Retinal pigment epithelial cell (primary cell): ENCODE measurements around the gene GON7.
"Not testable (repeated sequence)": the region's sequence is repeated elsewhere in the genome, so short reads cannot be mapped to it uniquely, and the experiment has no call there.

Experiments used
- DNase-seq: peaks from one replicate; pipeline ENCODE4 v3.0.0-alpha.2; 2010; ENCODE audit warnings: low read depth
- H3K4me3 ChIP-seq: 2 replicates; pipeline ENCODE4 v1.5.1; 2011; ENCODE audit warnings: mild to moderate bottlenecking, low read length, control low read depth, moderate library complexity
- TF ChIP-seq, protein P1 (sequence below): conservative IDR thresholded peaks from 2 replicates; pipeline ENCODE4 v1.5.1; 2011; ENCODE audit warnings: low read depth, low read length, control low read depth, inconsistent platforms

Gene GON7

DNA sequence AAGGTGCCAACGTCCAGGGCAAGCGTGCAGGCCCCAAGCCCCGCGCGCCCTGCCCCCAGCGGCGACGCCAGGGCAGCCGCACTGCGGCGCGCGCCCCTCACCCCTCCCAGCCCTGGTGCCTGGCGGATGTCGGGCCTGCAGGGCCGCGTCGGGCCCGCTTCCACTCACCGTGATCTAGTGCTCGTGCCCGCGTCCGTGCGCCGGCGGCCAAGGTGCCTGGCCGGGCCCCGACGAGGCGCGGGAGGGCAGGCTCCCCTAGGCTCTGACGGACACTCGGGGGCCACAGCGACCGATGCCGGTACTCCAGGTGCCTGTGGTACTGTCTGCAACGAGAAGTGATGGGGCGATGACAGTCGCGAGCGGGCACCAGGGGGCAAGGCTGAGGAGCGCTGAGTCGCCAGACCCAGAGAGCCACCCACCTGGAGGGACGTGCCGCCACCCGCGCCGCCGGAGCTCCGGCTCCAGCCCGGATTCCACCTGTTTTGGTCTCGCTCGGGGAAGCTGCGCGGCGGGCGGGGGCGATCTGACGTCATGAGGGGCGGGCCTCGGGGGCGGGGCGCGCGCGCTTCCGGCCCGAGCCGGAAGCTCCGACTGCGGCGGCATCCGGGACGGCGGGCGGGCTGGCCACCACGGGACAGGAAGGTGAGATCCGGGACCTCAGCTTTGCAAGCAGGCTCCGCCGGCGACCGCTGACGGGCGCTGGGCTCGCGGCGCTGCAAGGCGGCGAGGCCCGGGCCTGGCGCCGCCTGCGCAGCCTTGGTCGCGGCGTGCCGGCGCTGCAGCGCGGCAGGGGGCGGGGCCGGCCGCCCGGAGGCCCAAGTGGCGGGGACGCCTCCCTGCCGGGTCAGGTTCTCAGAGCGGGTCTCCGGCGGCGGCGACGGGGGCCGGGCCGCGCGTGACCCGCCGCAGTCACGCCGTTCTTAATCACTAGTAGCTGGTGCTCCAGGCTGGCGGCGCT, 22.2 kb downstream of the GON7 start, which contains the start of the genes LYSET and MOAP1:
TSS of gene LYSET (plus strand) at position 927 of the 958 bp plus-strand sequence. CDS start 89 bp downstream, outside the sequence.
TSS of gene MOAP1 (minus strand) at position 507 of the 958 bp plus-strand sequence. CDS start 655 bp downstream, outside the sequence.
- DNase-seq: peak; percentile 74
- H3K4me3 ChIP-seq: peak within 1 kb of the TSS; percentile 96
- TF ChIP-seq, protein P1, sequence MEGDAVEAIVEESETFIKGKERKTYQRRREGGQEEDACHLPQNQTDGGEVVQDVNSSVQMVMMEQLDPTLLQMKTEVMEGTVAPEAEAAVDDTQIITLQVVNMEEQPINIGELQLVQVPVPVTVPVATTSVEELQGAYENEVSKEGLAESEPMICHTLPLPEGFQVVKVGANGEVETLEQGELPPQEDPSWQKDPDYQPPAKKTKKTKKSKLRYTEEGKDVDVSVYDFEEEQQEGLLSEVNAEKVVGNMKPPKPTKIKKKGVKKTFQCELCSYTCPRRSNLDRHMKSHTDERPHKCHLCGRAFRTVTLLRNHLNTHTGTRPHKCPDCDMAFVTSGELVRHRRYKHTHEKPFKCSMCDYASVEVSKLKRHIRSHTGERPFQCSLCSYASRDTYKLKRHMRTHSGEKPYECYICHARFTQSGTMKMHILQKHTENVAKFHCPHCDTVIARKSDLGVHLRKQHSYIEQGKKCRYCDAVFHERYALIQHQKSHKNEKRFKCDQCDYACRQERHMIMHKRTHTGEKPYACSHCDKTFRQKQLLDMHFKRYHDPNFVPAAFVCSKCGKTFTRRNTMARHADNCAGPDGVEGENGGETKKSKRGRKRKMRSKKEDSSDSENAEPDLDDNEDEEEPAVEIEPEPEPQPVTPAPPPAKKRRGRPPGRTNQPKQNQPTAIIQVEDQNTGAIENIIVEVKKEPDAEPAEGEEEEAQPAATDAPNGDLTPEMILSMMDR: no peak

DNA sequence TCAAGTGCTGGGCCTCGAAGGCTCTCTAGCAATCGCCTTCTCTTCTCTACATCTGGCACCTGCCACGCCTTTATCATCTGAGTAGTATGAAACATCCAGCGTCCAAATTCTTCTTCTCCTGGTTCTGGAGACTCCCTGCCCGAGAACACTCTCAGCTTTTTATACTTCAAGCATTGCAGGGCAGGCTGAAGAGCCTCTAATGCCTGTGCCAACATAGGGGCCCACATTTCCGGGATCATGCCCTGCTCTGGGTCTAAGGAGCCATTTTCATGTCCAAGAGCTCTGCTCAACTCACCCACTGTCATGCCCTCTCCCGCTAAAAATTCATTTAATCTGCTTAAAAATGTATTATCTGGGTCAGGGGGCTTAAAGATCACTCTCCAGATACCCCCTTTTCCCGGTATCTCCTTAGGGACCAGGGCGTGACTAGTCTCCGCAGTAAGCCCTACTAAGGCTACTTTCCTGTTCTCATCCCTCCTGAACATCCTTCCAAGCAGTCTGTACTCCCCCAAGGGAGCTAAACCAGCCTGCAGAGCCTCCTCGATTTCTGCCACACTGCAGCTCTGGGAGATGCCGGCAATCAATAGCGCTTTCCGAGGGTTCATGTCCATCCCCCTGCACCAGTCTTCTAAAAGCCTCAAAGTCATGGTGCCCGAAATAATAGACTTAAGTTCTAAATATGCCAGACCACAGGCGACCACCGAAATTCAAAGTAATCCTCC, 23.1 kb downstream of the GON7 start:
- DNase-seq: no peak
- TF ChIP-seq, protein P1: no peak

DNA sequence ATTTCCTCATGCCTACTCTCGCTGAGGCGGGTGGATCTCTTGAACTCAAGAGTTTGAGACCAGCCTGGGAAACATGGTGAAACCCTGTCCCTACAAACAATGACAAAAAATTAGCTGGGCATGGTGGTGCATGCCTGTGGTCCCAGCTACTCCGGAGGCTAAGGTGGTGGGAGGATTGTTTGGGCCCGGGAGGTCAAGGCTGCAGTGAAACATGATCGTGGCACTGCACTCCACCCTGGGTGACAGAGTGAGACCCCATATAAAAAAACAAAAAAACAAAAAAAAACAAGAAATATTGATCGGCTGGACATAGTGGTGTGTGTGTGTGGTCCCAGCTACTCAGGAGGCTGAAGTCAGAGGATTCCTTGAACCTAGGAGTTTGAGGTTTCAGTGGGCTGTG, 31.4 kb downstream of the GON7 start:
- TF ChIP-seq, protein P1: no peak
- DNase-seq: no peak
- no peak overlapping the region for H3K4me3 ChIP-seq

More for the DNA sequence above, 23.1 kb downstream of the GON7 start:
- peak overlapping the region; percentile 96 for H3K4me3 ChIP-seq

DNA sequence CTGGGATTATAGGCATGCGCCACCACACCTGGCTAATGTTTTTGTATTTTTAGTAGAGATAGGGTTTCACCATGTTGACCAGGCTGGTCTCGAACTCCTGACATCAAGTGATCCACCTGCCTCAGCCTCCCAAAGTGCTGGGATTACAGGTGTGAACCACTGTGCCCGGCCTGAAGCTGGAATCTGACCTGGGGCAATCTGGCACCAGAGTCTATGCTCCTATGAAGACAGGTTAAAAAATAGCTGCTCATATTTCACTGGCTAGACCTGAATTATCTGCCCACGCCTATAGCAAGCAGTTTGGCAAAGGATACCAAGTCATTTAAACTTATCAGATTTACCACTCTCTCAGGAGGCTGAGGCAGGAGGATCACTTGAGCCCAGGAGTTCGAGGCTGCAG, 32.1 kb downstream of the GON7 start:
- not testable (repeated sequence) for DNase-seq

DNA sequence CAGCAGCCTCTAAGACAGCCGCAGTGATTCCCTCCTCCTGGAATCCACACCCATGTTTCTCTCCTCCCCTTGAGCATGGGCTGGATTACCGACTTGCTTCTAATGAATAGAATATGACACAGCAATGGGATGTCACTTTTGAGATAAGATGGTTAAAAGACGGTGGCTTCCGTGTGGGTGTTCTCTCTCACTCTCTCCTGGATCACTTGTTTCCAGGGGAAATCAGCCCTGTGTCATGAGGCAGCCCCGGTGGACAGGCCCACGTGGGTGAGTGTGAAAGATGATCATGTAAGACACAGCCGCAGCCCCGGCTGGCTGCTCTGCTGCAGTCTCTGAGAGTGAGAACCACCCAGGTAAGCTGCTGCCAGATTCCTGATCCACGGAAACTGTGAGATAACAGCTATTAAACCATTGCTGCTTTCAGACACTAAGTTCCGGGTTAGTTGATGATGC, 32.9 kb downstream of the GON7 start:
- TF ChIP-seq, protein P1: no peak

More for the DNA sequence above, 32.1 kb downstream of the GON7 start:
- not testable (repeated sequence) for H3K4me3 ChIP-seq

DNA sequence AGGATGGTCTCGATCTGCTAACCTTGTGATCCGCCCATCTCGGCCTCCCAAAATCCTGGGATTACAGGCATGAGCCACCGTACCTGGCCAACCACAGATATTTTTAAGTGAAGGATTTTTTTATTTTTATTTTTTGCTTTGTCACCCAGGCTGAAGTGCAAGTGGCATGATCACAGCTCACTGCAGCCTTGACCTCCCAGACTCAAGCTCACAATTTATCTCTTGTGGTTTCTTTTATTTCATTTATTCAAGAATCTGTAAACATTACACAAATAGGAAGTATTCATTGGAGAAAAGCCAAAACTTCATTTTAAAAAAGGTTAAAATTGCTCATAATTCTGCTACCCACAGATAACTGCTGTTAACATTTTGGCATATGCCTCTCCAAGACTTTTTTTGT, 35.5 kb downstream of the GON7 start:
- TF ChIP-seq, protein P1: no peak
- H3K4me3 ChIP-seq: no peak overlapping the region
- DNase-seq: no peak

More for the DNA sequence above, 32.9 kb downstream of the GON7 start:
- no peak overlapping the region for H3K4me3 ChIP-seq
- no peak for DNase-seq

DNA sequence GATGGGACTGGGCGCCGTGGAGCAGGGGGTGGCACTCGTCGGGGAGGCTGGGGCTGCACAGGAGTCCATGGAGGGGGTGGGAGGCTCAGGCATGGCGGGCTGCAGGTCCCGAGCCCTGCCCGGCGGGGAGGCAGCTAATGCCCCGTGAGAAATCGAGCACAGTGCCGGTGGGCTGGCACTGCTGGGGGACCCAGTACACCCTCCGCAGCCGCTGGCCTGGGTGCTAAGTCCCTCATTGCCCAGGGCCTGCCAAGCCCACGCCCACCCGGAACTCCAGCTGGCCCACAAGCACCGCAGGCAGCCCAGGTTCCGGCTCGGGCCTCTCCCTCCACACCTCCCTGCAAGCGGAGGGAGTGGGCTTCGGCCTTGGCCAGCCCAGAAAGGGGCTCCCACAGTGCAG, 36.7 kb downstream of the GON7 start:
- not testable (repeated sequence) for H3K4me3 ChIP-seq, DNase-seq

DNA sequence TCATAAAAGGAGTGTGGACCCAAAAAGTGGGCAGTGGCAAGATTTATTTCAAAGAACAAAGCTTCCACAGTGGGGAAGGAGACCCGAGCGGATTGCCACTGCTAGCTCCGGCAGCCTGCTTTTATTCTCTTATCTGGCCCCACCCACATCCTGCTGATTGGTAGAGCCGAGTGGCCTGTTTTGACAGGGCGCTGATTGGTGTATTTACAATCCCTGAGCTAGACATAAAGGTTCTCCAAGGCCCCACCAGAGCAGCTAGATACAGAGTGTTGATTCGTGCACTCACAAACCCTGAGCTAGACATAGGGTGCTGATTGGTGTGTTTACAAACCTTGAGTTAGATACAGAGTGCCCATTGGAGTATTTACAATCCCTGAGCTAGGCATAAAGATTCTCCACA, 37.2 kb downstream of the GON7 start:
- not testable (repeated sequence) for DNase-seq

DNA sequence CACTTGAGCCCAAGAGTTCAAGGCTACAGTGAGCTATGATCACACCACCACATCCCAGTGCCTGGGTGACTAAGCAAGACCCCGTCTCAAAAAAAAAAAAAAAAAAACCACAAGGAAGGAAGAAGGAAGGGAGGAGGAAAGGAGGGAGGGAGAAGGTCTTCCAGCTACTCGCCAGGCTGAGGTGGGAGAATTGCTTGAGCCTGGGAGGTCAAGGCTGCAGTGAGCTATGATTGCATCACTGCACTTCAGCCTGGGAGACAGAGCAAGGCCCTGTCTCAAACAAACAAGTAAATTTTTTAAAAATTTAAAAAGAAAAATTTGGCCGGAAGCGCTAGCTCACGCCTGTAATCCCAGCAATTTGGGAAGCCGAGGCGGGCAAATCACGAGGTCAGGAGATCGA, 38.3 kb downstream of the GON7 start:
- not testable (repeated sequence) for H3K4me3 ChIP-seq, DNase-seq

More for the DNA sequence above, 37.2 kb downstream of the GON7 start:
- not testable (repeated sequence) for H3K4me3 ChIP-seq

DNA sequence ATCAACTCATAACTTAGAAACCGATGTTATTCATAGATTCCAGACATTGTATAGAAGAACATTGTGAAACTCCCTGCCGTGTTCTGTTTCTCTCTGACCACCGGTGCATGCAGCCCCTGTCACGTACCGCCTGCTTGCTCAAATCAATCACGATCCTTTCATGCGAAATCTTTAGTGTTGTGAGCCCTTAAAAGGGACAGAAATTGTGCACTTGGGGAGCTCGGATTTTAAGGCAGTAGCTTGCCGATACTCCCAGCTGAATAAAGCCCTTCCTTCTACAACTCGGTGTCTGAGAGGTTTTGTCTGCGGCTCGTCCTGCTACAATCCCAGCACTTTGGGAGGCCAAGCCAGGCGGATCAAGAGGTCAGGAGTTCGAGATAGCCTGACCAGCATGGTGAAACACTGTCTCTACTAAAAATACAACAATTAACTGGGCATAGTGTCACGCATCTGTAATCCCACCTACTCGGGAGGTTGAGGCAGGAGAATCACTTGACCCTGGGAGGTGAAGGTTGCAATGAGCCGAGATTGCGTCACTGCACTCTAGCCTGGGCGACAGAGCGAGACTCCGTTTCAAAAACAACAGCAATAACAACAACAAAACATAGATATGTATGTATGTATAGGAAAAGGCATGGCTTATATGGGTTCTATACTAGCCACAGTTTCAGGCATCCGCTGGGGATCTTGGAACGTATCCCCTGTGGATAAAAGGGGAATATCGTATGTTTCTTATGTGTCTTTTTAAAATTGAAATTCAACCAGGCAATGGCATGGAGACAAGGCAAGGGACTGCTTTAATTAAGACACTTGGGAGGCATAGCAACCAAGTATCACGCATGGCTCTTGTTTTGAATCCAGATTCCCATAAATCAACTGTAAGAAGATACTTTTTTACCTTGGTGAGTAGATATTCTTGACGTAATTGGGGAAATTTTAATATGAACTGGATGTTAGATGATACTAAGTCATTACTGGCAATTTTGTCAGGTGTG, 41.3 kb downstream of the GON7 start:
- not testable (repeated sequence) for DNase-seq, H3K4me3 ChIP-seq
